H1 (cell line): ENCODE measurements around the gene CDH22. TPM values are rescaled to one million over a fixed set of nuclear protein-coding genes. Genes with fewer than 3 reads are reported as not detected.

ENCODE experiments used
- CBX5 ChIP-seq: fragments of 300-800, 300-1000 bp; sonication (generic); IDR thresholded peaks from 2 replicates; pipeline ENCODE4 v1.7.1; 2016; ENCODE audit warnings: antibody characterized with exemption, low read length, low read depth
- HDAC2 ChIP-seq, 2 experiments: fragments of 300-600 bp in 1 of 2; sonication (generic) in 1 of 2; IDR thresholded peaks; 2 replicates each; pipeline ENCODE4 v1.6.1; 2011 to 2012; ENCODE audit warnings: low read depth in 2 of 2, low read length in 2 of 2, mild to moderate bottlenecking in 2 of 2, moderate library complexity in 2 of 2, borderline replicate concordance in 1 of 2, inconsistent platforms in 1 of 2
- POLR2A ChIP-seq, 2 experiments: IDR thresholded peaks; 1 replicate in 1 of 2; 2 replicates in 1 of 2; pipeline ENCODE4 v1.6.1; 2011; ENCODE audit warnings: low read depth in 2 of 2, low read length in 2 of 2, mild to moderate bottlenecking in 2 of 2; ENCODE audit errors: control extremely low read depth in 1 of 2
- SUZ12 ChIP-seq: fragments of 200-600 bp; sonication (generic); IDR thresholded peaks from 2 replicates; pipeline ENCODE4 v1.6.1; 2012; ENCODE audit warnings: mild to moderate bottlenecking, inconsistent platforms, low read length, moderate library complexity, mixed read lengths
- polyA plus RNA-seq, 7 experiments: library from polyadenylated mRNA; depleted of rRNA in 3 of 7; stranded (reverse) in 5 of 7; unstranded in 2 of 7; fragments of >200 nt in 5 of 7; fragments of 200-250 nt in 2 of 7; gene quantifications; 1 replicate in 5 of 7; 2 replicates in 1 of 7; 4 replicates in 1 of 7; pipeline versions ENCODE4 v1.2.1 to v1.2.3, GENCODE V29; 2011 to 2013; ENCODE audit warnings: missing spikeins in 2 of 7, mixed read lengths in 2 of 7
- total RNA-seq: library from RNA; stranded (reverse); fragmentation: NEBNext Ultra II Directional; extraction: Animal tissue kit (Norgen Biotek cat#: 25700); gene quantifications from 2 replicates; pipeline ENCODE4 v1.2.1, GENCODE V29; 2021

The CDH22 gene
- total and polyA plus RNA-seq, 2 of the 8 experiments (the other 6 are each of a cell fraction or from before 2014, with no cell fraction given) = 0.35 to 0.39 TPM

DNA sequence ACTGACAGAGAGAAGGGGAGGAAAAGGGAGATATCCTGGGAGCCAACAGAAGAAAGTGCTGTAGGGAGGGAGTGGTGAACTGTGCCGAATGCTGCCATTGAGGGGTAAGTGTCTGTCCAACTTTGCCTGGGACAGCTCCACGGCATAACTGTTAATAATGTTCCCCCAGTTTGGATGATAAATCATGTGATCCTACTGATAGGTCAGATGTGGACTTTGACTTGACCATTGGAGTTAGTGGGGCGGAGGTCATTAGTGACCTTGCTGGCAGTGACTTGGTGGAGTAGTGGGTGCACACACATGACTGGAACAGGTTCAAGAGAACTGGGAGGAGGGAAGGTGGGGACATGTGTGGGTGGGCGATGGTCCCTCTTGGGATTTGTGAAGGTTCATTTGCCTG is 50.4 kb downstream of the CDH22 start (continued):
- no peak for TF ChIP-seq POLR2A (IDR thresholded peaks at IDR 0.05; ENCODE audit: control extremely low read depth in 1 of 2, low read depth in 2 of 2, low read length in 2 of 2)
- TF ChIP-seq SUZ12 = no peak
- no peak for TF ChIP-seq HDAC2 (IDR thresholded peaks at IDR 0.05; ENCODE audit: borderline replicate concordance in 1 of 2, low read depth in 2 of 2, low read length in 2 of 2)
- TF ChIP-seq CBX5 = no peak
